Effector memory CD8-positive, alpha-beta T cell (primary cell): ENCODE data around the gene NLK.
A peak's percentile ranks its signal among the peaks of the same experiment; 100 is the strongest.
"Not testable (repeated sequence)": the region's sequence is repeated elsewhere in the genome, so short reads cannot be mapped to it uniquely, and the experiment has no call there.

ENCODE experiments used
- ATAC-seq: fragments of 150-1000 bp; cut with Tn5 transposase; replicated peaks from 2 replicates; pipeline ENCODE4 v1.10.0; 2021; ENCODE audit warnings: mild to moderate bottlenecking, moderate library complexity
- DNase-seq, 3 experiments: peaks; one replicate each; pipeline ENCODE4 v3.0.0; 2021
- H3K27ac Mint-ChIP-seq, 2 donors: one replicate each; pipeline ENCODE4 v1.8.0; 2022; ENCODE audit warnings: mild to moderate bottlenecking in 2 of 2, mixed read lengths in 2 of 2, moderate library complexity in 2 of 2
- H3K27me3 Mint-ChIP-seq, 2 donors: one replicate each; pipeline ENCODE4 v1.8.0; 2022; ENCODE audit warnings: mixed read lengths in 2 of 2
- H3K36me3 Mint-ChIP-seq: one replicate; pipeline ENCODE4 v1.8.0; 2022; ENCODE audit warnings: mild to moderate bottlenecking, moderate library complexity, mixed read lengths; ENCODE audit not compliant: insufficient read depth
- H3K4me1 Mint-ChIP-seq, 2 donors: one replicate each; pipeline ENCODE4 v1.8.0; 2022; ENCODE audit warnings: low read depth in 2 of 2, mixed read lengths in 2 of 2
- H3K4me3 Mint-ChIP-seq, 2 donors: one replicate each; pipeline ENCODE4 v1.8.0; 2022; ENCODE audit warnings: mild to moderate bottlenecking in 2 of 2, mixed read lengths in 2 of 2, moderate library complexity in 2 of 2
- H3K9me3 Mint-ChIP-seq, 2 donors: one replicate each; pipeline ENCODE4 v1.8.0; 2022; ENCODE audit warnings: mixed read lengths in 2 of 2

The NLK gene

DNA sequence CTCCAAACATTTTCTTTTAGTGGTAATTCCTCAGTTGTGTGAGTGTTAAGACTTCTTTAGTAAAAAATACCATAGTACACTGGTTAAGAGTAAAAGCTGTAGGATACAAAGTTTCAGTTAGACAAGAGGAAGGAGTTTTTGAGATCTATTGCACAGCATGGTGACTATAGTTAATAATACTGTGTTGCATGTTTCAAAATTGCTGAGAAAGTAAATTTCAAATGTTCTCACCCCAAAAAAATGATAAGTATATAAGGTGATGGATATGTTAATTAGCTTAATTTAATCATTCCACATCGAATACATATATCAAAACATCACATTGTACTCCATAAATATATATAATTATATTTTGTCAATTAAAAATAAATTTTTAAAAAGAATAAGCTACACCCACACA, 22.0 kb upstream of the NLK start:
- Mint-ChIP-seq H3K4me3 (no peak overlapping the region), H3K36me3 (no peaks in the 10 kb centered on the region), H3K27ac (no peak overlapping the region), H3K27me3 (peaks cover 23 to 38% of the 10 kb centered on the region in 2 donors), H3K9me3 (no peaks in the 10 kb centered on the region), H3K4me1 (no peaks in the 10 kb centered on the region)
- ATAC-seq (no peak), DNase-seq (no peak)

GRCh38 chr17:28029044-28029443, 13.4 kb upstream of the NLK start:
- Mint-ChIP-seq H3K9me3 (no peaks in the 10 kb centered on the region), H3K36me3 (peaks cover 4% of the 10 kb centered on the region), H3K27me3 (peaks cover 0 to 7% of the 10 kb centered on the region in 2 donors), H3K27ac (no peak overlapping the region), H3K4me1 (no peaks in the 10 kb centered on the region), H3K4me3 (no peak overlapping the region)
- no peak for ATAC-seq
- no peak for DNase-seq

GRCh38 chr17:28030386-28030785, 12.1 kb upstream of the NLK start:
- no peaks in the 10 kb centered on the region for H3K9me3 Mint-ChIP-seq
- H3K4me3 Mint-ChIP-seq, result no peak overlapping the region
- peaks cover 0 to 7% of the 10 kb centered on the region in 2 donors for H3K27me3 Mint-ChIP-seq
- peaks cover 4% of the 10 kb centered on the region for H3K36me3 Mint-ChIP-seq
- H3K4me1 Mint-ChIP-seq, result peaks cover 0 to 5% of the 10 kb centered on the region in 2 donors
- ATAC-seq (no peak), DNase-seq (no peak)
- no peak overlapping the region for H3K27ac Mint-ChIP-seq

GRCh38 chr17:28031174-28031573, 11.3 kb upstream of the NLK start:
- H3K4me3 Mint-ChIP-seq, result no peak overlapping the region
- H3K27ac Mint-ChIP-seq, result no peak overlapping the region
- peaks cover 0 to 7% of the 10 kb centered on the region in 2 donors for H3K27me3 Mint-ChIP-seq
- no peak for ATAC-seq
- DNase-seq, result no peak
- peaks cover 0 to 5% of the 10 kb centered on the region in 2 donors for H3K4me1 Mint-ChIP-seq
- no peaks in the 10 kb centered on the region for H3K9me3 Mint-ChIP-seq
- H3K36me3 Mint-ChIP-seq, result peaks cover 4% of the 10 kb centered on the region

- no peak for DNase-seq
- Mint-ChIP-seq H3K36me3 (no peaks in the 10 kb centered on the region), H3K4me3 (no peak overlapping the region), H3K9me3 (no peaks in the 10 kb centered on the region), H3K27ac (no peak overlapping the region), H3K4me1 (peaks cover 0 to 7% of the 10 kb centered on the region in 2 donors), H3K27me3 (peaks cover 3% of the 10 kb centered on the region in 2 donors)
- ATAC-seq, result no peak
Observed at GRCh38 chr17:28033972-28034714, 8.3 kb upstream of the NLK start.

DNA sequence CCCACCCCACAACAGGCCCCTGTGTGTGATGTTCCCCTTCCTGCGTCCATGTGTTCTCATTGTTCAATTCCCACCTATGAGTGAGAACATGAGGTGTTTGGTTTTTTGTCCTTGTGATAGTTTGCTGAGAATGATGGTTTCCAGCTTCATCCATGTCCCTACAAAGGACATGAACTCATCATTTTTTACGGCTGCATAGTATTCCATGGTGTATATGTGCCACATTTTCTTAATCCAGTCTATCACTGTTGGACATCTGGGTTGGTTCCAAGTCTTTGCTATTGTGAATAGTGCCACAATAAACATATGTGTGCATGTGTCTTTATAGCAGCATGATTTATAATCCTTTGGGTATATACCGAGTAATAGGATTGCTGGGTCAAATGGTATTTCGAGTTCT, 7.0 kb upstream of the NLK start:
- not testable (repeated sequence) for H3K36me3 Mint-ChIP-seq, H3K4me3 Mint-ChIP-seq, ATAC-seq, H3K27ac Mint-ChIP-seq, H3K27me3 Mint-ChIP-seq, H3K4me1 Mint-ChIP-seq, DNase-seq, H3K9me3 Mint-ChIP-seq

DNA sequence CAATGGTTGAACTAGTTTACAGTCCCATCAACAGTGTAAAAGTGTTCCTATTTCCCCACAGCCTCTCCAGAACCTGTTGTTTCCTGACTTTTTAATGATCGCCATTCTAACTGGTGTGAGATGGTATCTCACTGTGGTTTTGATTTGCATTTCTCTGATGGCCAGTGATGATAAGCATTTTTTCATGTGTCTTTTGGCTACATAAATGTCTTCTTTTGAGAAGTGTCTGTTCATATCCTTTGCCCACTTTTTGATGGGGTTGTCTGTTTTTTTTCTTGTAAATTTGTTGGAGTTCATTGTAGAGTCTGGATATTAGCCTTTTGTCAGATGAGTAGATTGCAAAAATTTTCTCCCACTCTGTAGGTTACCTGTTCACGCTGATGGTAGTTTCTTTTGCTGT, 6.6 kb upstream of the NLK start:
- not testable (repeated sequence) for H3K27ac Mint-ChIP-seq, H3K27me3 Mint-ChIP-seq, H3K9me3 Mint-ChIP-seq, H3K4me3 Mint-ChIP-seq, DNase-seq, H3K4me1 Mint-ChIP-seq, ATAC-seq, H3K36me3 Mint-ChIP-seq

- Mint-ChIP-seq H3K36me3 (peaks cover 15% of the 10 kb centered on the region), H3K27me3 (peaks cover 0 to 6% of the 10 kb centered on the region in 2 donors), H3K9me3 (no peaks in the 10 kb centered on the region), H3K27ac (no peak overlapping the region), H3K4me1 (peaks cover 23 to 26% of the 10 kb centered on the region in 2 donors), H3K4me3 (no peak overlapping the region)
- DNase-seq, result no peak
- no peak for ATAC-seq
Observed at GRCh38 chr17:28038802-28039201, 3.7 kb upstream of the NLK start.

- Mint-ChIP-seq H3K4me3 (no peak overlapping the region), H3K27ac (no peak overlapping the region), H3K27me3 (peaks cover 0 to 6% of the 10 kb centered on the region in 2 donors), H3K9me3 (no peaks in the 10 kb centered on the region), H3K36me3 (peaks cover 15% of the 10 kb centered on the region), H3K4me1 (peaks cover 24 to 28% of the 10 kb centered on the region in 2 donors)
- DNase-seq, result no peak
- ATAC-seq, result no peak
Observed at GRCh38 chr17:28039251-28039650, 3.2 kb upstream of the NLK start.

DNA sequence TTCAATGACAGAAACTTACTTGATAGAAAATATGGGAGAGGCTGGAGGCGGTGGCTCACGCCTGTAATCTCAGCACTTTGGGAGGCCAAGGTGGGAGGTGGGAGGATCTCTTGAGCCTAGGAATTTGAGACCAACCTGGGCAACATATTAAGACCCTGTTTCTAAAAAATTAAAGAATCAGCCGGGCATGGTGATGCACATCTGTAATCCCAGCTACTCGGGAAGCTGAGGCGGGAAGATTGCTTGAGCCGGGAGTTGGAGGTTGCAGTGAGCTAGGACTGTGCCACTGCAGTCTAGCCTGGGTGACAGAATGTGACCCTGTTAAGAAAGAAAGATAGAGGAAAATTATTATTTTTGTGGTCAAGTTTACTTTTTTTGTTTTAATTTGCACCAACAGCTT, 2.1 kb upstream of the NLK start:
- H3K27ac Mint-ChIP-seq, result peak overlapping the region in 1 of 2 donors; percentile 79
- peaks cover 34 to 35% of the 10 kb centered on the region in 2 donors for H3K4me1 Mint-ChIP-seq
- no peaks in the 10 kb centered on the region for H3K9me3 Mint-ChIP-seq
- peaks cover 15% of the 10 kb centered on the region for H3K36me3 Mint-ChIP-seq
- H3K27me3 Mint-ChIP-seq, result peaks cover 0 to 6% of the 10 kb centered on the region in 2 donors
- DNase-seq (no peak), ATAC-seq (no peak)
- peak overlapping the region; percentile 83 for H3K4me3 Mint-ChIP-seq

DNA sequence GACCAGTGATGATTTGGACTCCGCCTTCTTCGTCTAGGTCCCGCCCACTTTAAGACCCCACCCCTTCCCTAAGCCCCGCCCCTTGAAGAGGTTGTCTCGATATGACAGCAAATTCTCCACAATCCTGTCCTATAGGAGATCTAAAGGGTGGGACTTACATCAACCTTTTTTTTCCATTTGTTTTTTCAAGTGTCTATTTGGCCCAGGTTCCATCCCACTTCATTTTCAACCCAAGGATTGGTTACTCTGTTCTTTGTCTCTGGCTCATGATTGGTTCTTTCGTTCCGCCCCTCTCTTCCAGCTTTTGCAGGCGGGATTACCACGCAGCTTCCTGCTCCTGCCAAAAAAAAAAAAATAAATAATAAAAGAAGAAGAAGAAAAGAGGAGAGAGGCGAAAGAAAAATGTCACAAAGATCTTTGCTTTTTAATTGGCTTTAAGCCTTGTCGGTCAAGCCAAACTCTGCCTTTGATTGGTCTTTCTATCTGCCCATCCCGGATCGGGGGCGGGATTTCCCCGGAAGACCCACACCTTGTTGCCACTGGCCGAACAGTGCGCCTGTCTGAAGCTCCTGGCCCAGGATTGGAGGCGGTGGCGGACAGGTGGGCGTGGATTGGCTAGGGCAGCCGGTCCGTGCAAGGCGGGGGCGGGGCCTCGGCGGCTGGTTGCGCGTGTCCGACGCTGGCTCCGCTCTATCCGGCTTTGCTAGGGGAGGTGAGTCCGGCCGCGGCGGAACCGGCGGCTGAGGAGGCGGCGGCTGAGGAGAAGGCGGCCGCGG, 1.2 kb upstream of the NLK start:
- Mint-ChIP-seq H3K27ac (peak overlapping the region; percentile 79 to 92), H3K9me3 (no peaks in the 10 kb centered on the region), H3K27me3 (peaks cover 0 to 6% of the 10 kb centered on the region in 2 donors), H3K4me1 (peaks cover 40 to 44% of the 10 kb centered on the region in 2 donors), H3K36me3 (peaks cover 15% of the 10 kb centered on the region), H3K4me3 (peak overlapping the region; percentile 83)
- ATAC-seq (peak; percentile 92), DNase-seq (peak; percentile 99)

GRCh38 chr17:28041844-28042656, 427 bp upstream of the NLK start:
- H3K36me3 Mint-ChIP-seq, result peaks cover 15% of the 10 kb centered on the region
- peaks cover 0 to 6% of the 10 kb centered on the region in 2 donors for H3K27me3 Mint-ChIP-seq
- peak overlapping the region; percentile 83 for H3K4me3 Mint-ChIP-seq
- peak; percentile 15 for ATAC-seq
- H3K4me1 Mint-ChIP-seq, result peaks cover 47 to 52% of the 10 kb centered on the region in 2 donors
- DNase-seq, result no peak
- peak overlapping the region; percentile 79 to 92 for H3K27ac Mint-ChIP-seq
- H3K9me3 Mint-ChIP-seq, result no peaks in the 10 kb centered on the region

DNA sequence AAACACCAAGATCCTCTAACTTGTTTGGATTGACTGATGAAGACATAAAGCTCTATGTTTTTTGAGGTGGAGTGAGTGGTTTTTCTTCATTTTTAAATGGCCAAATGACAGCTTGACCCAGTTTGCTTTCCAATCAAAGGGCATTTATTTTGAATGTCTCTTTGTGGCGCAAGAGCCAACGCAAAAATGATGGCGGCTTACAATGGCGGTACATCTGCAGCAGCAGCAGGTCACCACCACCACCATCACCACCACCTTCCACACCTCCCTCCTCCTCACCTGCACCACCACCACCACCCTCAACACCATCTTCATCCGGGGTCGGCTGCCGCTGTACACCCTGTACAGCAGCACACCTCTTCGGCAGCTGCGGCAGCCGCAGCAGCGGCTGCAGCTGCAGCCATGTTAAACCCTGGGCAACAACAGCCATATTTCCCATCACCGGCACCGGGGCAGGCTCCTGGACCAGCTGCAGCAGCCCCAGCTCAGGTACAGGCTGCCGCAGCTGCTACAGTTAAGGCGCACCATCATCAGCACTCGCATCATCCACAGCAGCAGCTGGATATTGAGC, 329 bp downstream of the NLK start:
- no peak for ATAC-seq
- DNase-seq, result no peak

More for the DNA sequence above, 329 bp downstream of the NLK start:
- peaks cover 48 to 53% of the 10 kb centered on the region in 2 donors for H3K4me1 Mint-ChIP-seq
- H3K36me3 Mint-ChIP-seq, result peaks cover 15% of the 10 kb centered on the region
- H3K9me3 Mint-ChIP-seq, result no peaks in the 10 kb centered on the region
- peak overlapping the region; percentile 79 to 92 for H3K27ac Mint-ChIP-seq
- H3K4me3 Mint-ChIP-seq, result peak overlapping the region; percentile 83
- peaks cover 0 to 6% of the 10 kb centered on the region in 2 donors for H3K27me3 Mint-ChIP-seq
